SK-N-SH (cell line): ENCODE results near the gene AADAT. TPM values are rescaled to one million over a fixed set of nuclear protein-coding genes. Genes with fewer than 3 reads are reported as not detected.

Source experiments
- CTCF ChIA-PET: fragments of 300-600, 350-600 bp; formaldehyde crosslinking; extraction: SDS; loops from one replicate; lab custom pipeline; 2021; lab: Yijun Ruan, JAX
- POLR2A ChIA-PET: fragments of 350-600 bp; sonication (Branson Sonifier 250); formaldehyde crosslinking; extraction: SDS; loops from one replicate; lab custom pipeline; 2020; ENCODE audit warnings: antibody characterized with exemption, inconsistent platforms; lab: Yijun Ruan, JAX
- DNase-seq: peaks from one replicate; pipeline ENCODE4 v3.0.0; 2012
- H2AFZ ChIP-seq: fragments of 200-600 bp; sonication (generic); 2 replicates; pipeline ENCODE4 v1.8.1; 2016; ENCODE audit warnings: antibody characterized with exemption, mild to moderate bottlenecking, low read depth
- H3F3A ChIP-seq: fragments of 200-600 bp; sonication (generic); replicated peaks from 2 replicates; pipeline ENCODE3; 2016; ENCODE audit warnings: antibody characterized with exemption, mild to moderate bottlenecking; ENCODE audit not compliant: insufficient read depth
- H3K27ac ChIP-seq, 2 experiments: fragments of 200-500 bp in 1 of 2; fragments of 200-600 bp in 1 of 2; sonication (Bioruptor generic) in 1 of 2; sonication (generic), shearing (Covaris generic) in 1 of 2; 2 replicates each; pipeline versions ENCODE4 v1.5.1 to v1.6.1; 2014 to 2016; ENCODE audit warnings: low read depth in 2 of 2, inconsistent platforms in 1 of 2, low read length in 1 of 2, mild to moderate bottlenecking in 1 of 2, mixed read lengths in 1 of 2
- H3K27me3 ChIP-seq: fragments of 200-600 bp; sonication (generic), shearing (Covaris generic); 2 replicates; pipeline ENCODE4 v1.6.1; 2016; ENCODE audit warnings: mixed run types; ENCODE audit not compliant: insufficient read depth
- H3K36me3 ChIP-seq, 2 experiments: fragments of 200-500 bp in 1 of 2; fragments of 200-600 bp in 1 of 2; sonication (Bioruptor generic) in 1 of 2; sonication (generic) in 1 of 2; replicated peaks in 1 of 2; 2 replicates each; pipeline versions ENCODE3 to v1.5.1; 2014 to 2016; ENCODE audit warnings: low read length in 1 of 2, mild to moderate bottlenecking in 1 of 2; ENCODE audit not compliant: insufficient read depth in 2 of 2, control insufficient read depth in 1 of 2
- H3K4me1 ChIP-seq, 2 experiments: fragments of 200-500 bp in 1 of 2; fragments of 200-600 bp in 1 of 2; sonication (Bioruptor generic) in 1 of 2; sonication (generic), shearing (Covaris generic) in 1 of 2; 2 replicates each; pipeline versions ENCODE4 v1.5.1 to v1.6.1; 2014 to 2016; ENCODE audit warnings: low read depth in 1 of 2, low read length in 1 of 2, mixed run types in 1 of 2; ENCODE audit not compliant: insufficient read depth in 2 of 2, control insufficient read depth in 1 of 2
- H3K4me2 ChIP-seq: fragments of 200-600 bp; sonication (generic), shearing (Covaris generic); 2 replicates; pipeline ENCODE4 v1.6.1; 2017; ENCODE audit warnings: mixed run types
- H3K4me3 ChIP-seq, 2 experiments: fragments of 200-500 bp in 1 of 2; fragments of 200-600 bp in 1 of 2; sonication (Bioruptor generic) in 1 of 2; sonication (generic), shearing (Covaris generic) in 1 of 2; 2 replicates each; pipeline versions ENCODE4 v1.5.1 to v1.8.1; 2014 to 2016; ENCODE audit warnings: low read depth in 2 of 2, inconsistent platforms in 1 of 2, low read length in 1 of 2, mild to moderate bottlenecking in 1 of 2, mixed read lengths in 1 of 2, moderate library complexity in 1 of 2
- H3K79me2 ChIP-seq: fragments of 200-600 bp; sonication (generic); 2 replicates; pipeline ENCODE4 v1.8.1; 2017; ENCODE audit warnings: mild to moderate bottlenecking; ENCODE audit not compliant: insufficient read depth
- H3K9ac ChIP-seq: fragments of 200-600 bp; sonication (generic); 2 replicates; pipeline ENCODE4 v1.6.1; 2017; ENCODE audit warnings: mixed run types
- H3K9me2 ChIP-seq: fragments of 200-600 bp; sonication (generic); 2 replicates; pipeline ENCODE4 v1.6.1; 2017; ENCODE audit warnings: mixed run types
- H3K9me3 ChIP-seq: fragments of 200-600 bp; sonication (generic); 2 replicates; pipeline ENCODE4 v1.6.1; 2017; ENCODE audit warnings: mixed run types, mild to moderate bottlenecking, moderate library complexity
- H4K20me1 ChIP-seq: fragments of 200-600 bp; sonication (generic); 2 replicates; pipeline ENCODE4 v1.6.1; 2017; ENCODE audit warnings: mild to moderate bottlenecking, mixed run types; ENCODE audit not compliant: insufficient read depth
- FOSL2 ChIP-seq: IDR thresholded peaks from 2 replicates; pipeline ENCODE4 v1.4.0; 2012; ENCODE audit warnings: low read depth, mild to moderate bottlenecking, moderate library complexity, borderline replicate concordance
- FOXJ3 ChIP-seq: sonication (generic); formaldehyde crosslinking; IDR thresholded peaks from 2 replicates; pipeline ENCODE4 v1.5.1; 2020; ENCODE audit warnings: mild to moderate bottlenecking, missing genetic modification reagents
- GABPA ChIP-seq: IDR thresholded peaks from 2 replicates; pipeline ENCODE4 v1.4.0; 2012; ENCODE audit warnings: low read depth, mild to moderate bottlenecking
- NFIC ChIP-seq: IDR thresholded peaks from 2 replicates; pipeline ENCODE4 v1.4.0; 2012; ENCODE audit warnings: borderline replicate concordance
- NRF1 ChIP-seq: IDR thresholded peaks from 2 replicates; pipeline ENCODE4 v1.6.1; 2012; ENCODE audit warnings: low read depth, mild to moderate bottlenecking, low read length
- POLR2AphosphoS5 ChIP-seq: IDR thresholded peaks from 2 replicates; pipeline ENCODE4 v1.6.1; 2012; ENCODE audit warnings: low read depth, low read length
- RFX5 ChIP-seq: IDR thresholded peaks from 2 replicates; pipeline ENCODE4 v1.6.1; 2012; ENCODE audit warnings: mild to moderate bottlenecking, improper control_type of control experiment, low read length
- SIN3A ChIP-seq: IDR thresholded peaks from 2 replicates; pipeline ENCODE4 v1.6.1; 2012; ENCODE audit warnings: low read depth, mild to moderate bottlenecking, low read length, moderate library complexity, borderline replicate concordance
- SMC3 ChIP-seq: IDR thresholded peaks from 2 replicates; pipeline ENCODE4 v1.6.1; 2012; ENCODE audit warnings: low read depth, low read length, improper control_type of control experiment
- TCF12 ChIP-seq: IDR thresholded peaks from 2 replicates; pipeline ENCODE4 v1.4.0; 2012
- TEAD4 ChIP-seq: IDR thresholded peaks from 2 replicates; pipeline ENCODE4 v1.4.0; 2012; ENCODE audit warnings: mild to moderate bottlenecking, borderline replicate concordance; ENCODE audit not compliant: insufficient read depth
- WGBS: methylation state at CpG from one replicate; pipeline ENCODE4 v1.1.6; 2017; ENCODE audit warnings: low lambda C conversion rate; 5-methylcytosine and 5-hydroxymethylcytosine counted together
- polyA plus RNA-seq, 3 experiments: library from polyadenylated mRNA; depleted of rRNA; stranded (reverse); fragments of >200 nt; gene quantifications; 2 replicates each; pipeline ENCODE4 v1.2.3, GENCODE V29; 2012
- TF ChIP-seq, protein P1 (sequence below): fragments of 200-600 bp; sonication (generic); IDR thresholded peaks from 2 replicates; pipeline ENCODE4 v1.6.1; 2017; ENCODE audit warnings: antibody characterized with exemption, mild to moderate bottlenecking, moderate library complexity
- TF ChIP-seq, protein P2 (sequence below): fragments of 150-350 bp; IDR thresholded peaks from 2 replicates; pipeline ENCODE4 v1.6.1; 2016; ENCODE audit warnings: mild to moderate bottlenecking, low read depth, low read length
- TF ChIP-seq, protein P3 (sequence below): fragments of 150-350 bp; IDR thresholded peaks from 2 replicates; pipeline ENCODE4 v1.6.1; 2017; ENCODE audit warnings: antibody characterized with exemption, low read length, low read depth, borderline replicate concordance

Gene AADAT
- polyA plus RNA-seq, 1 of the 3 experiments (the other 2 are of a cell fraction): 12.5 TPM

DNA sequence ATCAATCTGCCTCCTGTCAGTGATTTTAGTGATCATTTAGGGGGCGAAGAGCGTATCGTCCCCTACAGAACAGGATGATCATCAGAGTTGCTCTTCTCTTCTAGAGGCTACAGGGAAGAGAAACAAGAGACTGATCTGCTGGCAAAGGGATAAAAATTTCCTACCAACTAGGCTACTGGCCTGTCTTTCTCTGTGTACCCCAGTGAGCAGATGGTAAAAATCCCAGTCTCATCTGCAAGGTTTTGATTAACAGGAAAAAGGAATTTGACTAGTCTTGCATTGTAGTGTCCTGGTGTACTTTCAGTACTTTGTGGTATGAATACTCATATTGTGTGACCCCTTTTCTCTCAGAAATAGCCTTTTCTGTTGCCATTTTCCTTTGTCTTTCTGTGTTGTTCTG, 21.8 kb upstream of the AADAT start:
- Histone ChIP-seq H3K4me3 (no peak overlapping the region), H4K20me1 (no peaks in the 10 kb centered on the region), H3K4me2 (no peak overlapping the region), H3K27ac (no peak overlapping the region), H3K9ac (no peak overlapping the region), H3K9me3 (no peaks in the 10 kb centered on the region), H2AFZ (no peak overlapping the region), H3K9me2 (no peaks in the 10 kb centered on the region), H3K27me3 (no peaks in the 10 kb centered on the region), H3K4me1 (peaks cover 0 to 4% of the 10 kb centered on the region in 2 experiments; a peak in 1 of 4 replicates), H3K79me2 (no peaks in the 10 kb centered on the region), H3K36me3 (no peaks in the 10 kb centered on the region), H3F3A (no peaks in the 10 kb centered on the region)
- no peak for DNase-seq
- ChIA-PET POLR2A (no interaction called here), CTCF (no interaction called here)
- 75% methylated on average over 3 of the region's 3 CpGs for WGBS
- TF ChIP-seq, protein P1, sequence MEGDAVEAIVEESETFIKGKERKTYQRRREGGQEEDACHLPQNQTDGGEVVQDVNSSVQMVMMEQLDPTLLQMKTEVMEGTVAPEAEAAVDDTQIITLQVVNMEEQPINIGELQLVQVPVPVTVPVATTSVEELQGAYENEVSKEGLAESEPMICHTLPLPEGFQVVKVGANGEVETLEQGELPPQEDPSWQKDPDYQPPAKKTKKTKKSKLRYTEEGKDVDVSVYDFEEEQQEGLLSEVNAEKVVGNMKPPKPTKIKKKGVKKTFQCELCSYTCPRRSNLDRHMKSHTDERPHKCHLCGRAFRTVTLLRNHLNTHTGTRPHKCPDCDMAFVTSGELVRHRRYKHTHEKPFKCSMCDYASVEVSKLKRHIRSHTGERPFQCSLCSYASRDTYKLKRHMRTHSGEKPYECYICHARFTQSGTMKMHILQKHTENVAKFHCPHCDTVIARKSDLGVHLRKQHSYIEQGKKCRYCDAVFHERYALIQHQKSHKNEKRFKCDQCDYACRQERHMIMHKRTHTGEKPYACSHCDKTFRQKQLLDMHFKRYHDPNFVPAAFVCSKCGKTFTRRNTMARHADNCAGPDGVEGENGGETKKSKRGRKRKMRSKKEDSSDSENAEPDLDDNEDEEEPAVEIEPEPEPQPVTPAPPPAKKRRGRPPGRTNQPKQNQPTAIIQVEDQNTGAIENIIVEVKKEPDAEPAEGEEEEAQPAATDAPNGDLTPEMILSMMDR: no peak
- TF ChIP-seq FOXJ3: no peak
- TF ChIP-seq, protein P2, sequence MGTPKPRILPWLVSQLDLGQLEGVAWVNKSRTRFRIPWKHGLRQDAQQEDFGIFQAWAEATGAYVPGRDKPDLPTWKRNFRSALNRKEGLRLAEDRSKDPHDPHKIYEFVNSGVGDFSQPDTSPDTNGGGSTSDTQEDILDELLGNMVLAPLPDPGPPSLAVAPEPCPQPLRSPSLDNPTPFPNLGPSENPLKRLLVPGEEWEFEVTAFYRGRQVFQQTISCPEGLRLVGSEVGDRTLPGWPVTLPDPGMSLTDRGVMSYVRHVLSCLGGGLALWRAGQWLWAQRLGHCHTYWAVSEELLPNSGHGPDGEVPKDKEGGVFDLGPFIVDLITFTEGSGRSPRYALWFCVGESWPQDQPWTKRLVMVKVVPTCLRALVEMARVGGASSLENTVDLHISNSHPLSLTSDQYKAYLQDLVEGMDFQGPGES: no peak

DNA sequence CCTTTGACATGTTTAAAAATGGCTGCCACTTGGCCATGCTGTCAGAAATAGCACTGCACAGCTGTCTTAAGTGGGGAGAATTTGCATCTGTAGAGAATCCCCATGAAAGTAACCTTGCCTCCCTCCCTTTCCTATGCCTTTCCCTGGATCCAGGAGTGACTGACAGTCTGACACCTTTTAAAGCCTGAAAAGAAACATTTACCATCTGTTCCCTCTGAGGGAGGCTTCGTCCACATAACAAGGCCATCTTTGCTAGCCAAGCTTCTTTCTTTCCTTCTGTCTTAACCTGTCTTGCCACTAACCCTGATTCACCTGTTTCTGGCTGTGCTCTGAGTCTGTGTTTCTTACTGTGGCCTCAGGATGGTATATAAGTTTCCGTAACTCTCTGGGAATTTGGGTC, 21.3 kb upstream of the AADAT start:
- H4K20me1 ChIP-seq: no peaks in the 10 kb centered on the region
- no peaks in the 10 kb centered on the region for H3K36me3 ChIP-seq
- H3F3A ChIP-seq: no peaks in the 10 kb centered on the region
- TF ChIP-seq GABPA (no peak), NFIC (no peak), POLR2AphosphoS5 (no peak), SIN3A (no peak), TCF12 (no peak), FOSL2 (no peak), NRF1 (no peak), TEAD4 (no peak), RFX5 (no peak), SMC3 (no peak)
- TF ChIP-seq, protein P2: no peak
- TF ChIP-seq, protein P3, sequence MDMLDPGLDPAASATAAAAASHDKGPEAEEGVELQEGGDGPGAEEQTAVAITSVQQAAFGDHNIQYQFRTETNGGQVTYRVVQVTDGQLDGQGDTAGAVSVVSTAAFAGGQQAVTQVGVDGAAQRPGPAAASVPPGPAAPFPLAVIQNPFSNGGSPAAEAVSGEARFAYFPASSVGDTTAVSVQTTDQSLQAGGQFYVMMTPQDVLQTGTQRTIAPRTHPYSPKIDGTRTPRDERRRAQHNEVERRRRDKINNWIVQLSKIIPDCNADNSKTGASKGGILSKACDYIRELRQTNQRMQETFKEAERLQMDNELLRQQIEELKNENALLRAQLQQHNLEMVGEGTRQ: no peak
- TF ChIP-seq, protein P1: no peak
- POLR2A ChIA-PET: no interaction called here
- no peaks in the 10 kb centered on the region for H3K9me2 ChIP-seq
- H3K4me2 ChIP-seq: no peak overlapping the region
- H3K27me3 ChIP-seq: no peaks in the 10 kb centered on the region
- H2AFZ ChIP-seq: no peak overlapping the region
- no peaks in the 10 kb centered on the region for H3K9me3 ChIP-seq
- peaks cover 0 to 4% of the 10 kb centered on the region in 2 experiments; a peak in 1 of 4 replicates for H3K4me1 ChIP-seq
- CTCF ChIA-PET: no interaction called here
- H3K9ac ChIP-seq: no peak overlapping the region
- WGBS: 68% methylated on average over 2 of the region's 2 CpGs
- H3K79me2 ChIP-seq: no peaks in the 10 kb centered on the region
- no peak overlapping the region for H3K4me3 ChIP-seq
- no peak for DNase-seq
- no peak overlapping the region for H3K27ac ChIP-seq
